Stimulated activated CD4-positive, alpha-beta T cell treated with anti-CD3 and anti-CD28 coated beads, Interleukin-15, amount 100 ng/mL, for 48 hours (primary cell): ENCODE data around the gene EXOC1L.

Experiments
- DNase-seq, 2 donors: peaks; one replicate each; pipeline ENCODE4 v3.0.0-alpha.2; 2020; ENCODE audit warnings: low read depth in 2 of 2

Gene EXOC1L, protein sequence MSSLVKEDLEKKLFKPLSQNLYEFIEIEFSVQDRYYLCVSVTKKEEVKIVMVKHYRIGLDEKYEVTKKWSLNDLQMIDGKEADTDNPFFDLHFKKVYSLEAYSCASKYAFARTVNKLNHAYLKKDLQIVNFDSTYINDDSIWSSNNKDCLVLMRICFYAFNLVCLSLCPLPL

DNA sequence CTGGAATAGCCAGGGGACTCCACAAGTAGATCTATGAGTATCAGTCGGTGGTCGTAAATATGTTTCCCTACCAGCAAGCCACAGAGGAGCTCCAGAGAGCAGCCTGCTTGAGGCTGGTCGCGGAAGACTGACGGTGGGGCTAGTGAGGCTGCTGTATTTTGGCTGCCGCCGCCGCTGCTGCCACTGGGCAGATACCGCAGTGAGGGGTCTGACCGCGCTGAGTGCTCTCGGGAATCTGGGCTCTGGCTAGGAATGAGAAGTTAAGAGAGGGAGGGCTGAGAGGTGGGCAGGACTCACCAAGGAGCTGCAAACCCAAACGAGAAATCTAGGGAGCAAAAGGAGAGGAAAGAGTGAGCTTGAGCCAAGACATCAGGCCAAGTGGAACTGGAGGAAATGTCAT, at the start of gene EXOC1L:
Gene EXOC1L (plus strand): TSS at position 157 of the 400 bp plus-strand sequence. CDS start 237 bp downstream, at position 394.
- DNase-seq: no peak

DNA sequence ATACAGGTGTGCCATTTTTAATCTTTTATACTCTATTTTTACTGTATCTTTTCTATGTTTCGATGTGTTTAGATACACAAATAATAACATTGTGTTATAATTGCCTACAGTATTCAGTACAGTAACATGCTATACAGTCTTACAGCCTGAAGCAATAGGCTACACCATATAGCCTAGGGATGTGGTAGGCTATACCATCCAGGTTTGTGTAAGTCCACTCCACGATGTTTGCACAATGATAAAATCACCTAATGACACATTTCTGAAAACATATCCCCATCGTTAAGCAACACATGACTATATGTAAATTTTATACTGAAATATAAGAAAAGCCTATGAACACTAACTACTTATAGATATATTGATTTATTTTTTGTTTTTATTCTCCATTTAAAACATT, 48.9 kb upstream of the EXOC1L start:
- no peak for DNase-seq

DNA sequence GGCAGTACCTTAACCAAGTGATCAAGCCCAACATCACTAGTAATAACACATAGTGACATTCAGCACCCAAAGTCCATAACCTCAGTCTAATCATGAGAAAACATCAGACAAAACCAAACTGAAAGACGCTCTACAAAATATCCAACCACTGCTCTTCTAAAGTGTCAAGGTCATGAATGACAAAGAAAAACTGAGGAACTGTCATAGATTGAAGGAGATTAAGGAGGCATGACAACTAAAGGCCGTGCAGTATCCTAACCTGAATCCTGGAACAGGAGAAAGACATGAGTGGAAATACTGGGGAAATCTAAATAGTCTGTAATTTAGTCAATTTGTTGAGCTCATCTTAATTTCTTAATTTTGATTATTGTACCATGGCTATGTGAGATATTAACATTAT, 38.2 kb upstream of the EXOC1L start:
- no peak for DNase-seq

DNA sequence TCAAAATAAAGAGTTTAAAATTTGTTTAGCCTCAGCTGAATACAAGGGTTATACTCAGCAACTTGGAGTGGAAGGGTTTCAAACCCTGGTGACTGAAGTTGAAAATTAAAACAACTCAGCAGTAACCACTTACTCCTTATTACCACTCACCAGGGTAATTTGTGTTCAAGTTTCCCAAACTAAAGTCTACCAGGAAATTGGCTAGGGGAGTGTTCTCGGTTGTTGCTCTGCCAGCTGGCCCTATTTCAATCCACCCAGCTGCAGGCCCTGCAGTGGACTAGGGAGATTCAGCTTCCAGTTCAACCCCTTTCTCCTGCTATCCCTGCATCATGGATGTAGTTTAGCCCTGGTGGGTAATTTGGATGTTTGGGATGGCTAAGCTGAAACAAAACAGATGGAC, 37.8 kb upstream of the EXOC1L start:
- no peak for DNase-seq

DNA sequence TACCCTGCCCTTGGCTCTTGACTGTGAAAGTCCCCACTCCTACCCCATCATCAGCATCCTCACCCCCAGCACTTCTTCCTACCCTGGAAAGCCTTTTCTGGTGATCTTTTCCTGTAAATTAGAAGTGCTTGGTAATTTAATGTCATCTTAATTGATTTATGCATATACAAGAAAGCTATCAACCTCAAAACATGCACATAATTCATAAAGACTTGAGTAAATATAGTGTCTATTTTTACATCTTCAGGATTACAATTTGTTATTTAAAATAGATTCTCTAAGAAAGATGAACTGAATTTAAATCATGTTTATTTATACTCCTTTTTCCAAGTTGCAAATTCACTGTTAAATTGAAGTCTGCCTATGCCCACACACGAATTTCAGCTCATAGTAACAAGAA, 36.0 kb upstream of the EXOC1L start:
- DNase-seq: no peak

DNA sequence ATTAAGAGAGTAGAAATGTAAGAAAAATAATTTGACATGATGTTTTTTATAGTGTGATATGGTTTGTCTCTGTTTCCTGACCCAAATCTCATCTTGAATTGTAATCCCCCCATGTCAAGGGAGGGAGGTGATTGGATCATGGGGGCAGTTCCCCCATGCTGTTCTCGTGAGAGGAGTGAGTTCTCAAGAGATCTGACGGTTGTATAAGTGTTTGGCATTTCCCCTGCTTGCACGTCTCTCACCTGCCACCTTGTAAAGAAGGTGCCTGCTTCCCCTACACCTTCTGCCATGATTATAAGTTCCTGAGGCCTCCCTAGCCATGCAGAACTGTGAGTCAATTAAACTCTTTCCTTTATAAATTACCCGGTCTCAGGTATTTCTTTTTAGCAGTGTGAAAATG, 34.8 kb upstream of the EXOC1L start:
- DNase-seq: no peak

DNA sequence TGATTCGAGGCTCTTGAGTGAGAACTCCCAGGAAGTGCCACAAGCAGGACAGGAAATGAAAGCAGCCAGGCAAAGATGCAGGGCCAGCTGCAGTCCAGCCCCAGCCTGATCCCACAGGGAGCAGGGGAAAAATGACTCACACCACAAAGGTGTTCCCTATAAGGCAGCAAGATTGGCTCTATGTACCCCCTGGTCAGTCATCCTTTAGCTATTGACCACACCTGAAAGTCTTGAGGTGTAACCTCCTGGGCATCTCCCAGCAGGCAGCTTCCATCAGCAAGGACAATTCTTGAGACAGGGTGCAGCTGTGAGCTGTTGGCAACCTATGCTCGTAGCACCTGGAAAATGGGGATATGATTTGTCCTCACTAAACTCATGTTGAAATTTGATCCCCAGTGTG, 27.9 kb upstream of the EXOC1L start:
- no peak for DNase-seq

DNA sequence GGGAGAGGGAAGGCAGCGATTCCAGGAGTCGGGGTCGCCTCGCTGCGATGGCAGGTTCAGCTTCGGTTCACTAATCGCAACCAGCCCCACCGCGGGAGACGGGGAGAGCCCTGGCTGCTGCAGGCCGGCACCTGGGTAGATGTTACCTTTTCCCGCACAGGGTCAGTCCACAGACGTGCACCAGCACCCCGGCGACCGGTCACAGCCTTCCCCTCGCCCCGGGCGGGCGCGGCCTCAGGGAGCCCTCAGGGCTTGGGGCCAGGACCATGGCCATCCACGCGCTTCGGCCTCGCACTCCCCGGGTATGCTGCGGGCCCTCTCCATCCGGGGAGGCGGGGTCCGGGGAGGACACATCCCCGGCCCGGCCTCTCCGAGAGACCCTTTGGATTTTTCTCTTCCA, 26.1 kb upstream of the EXOC1L start:
- DNase-seq: no peak

DNA sequence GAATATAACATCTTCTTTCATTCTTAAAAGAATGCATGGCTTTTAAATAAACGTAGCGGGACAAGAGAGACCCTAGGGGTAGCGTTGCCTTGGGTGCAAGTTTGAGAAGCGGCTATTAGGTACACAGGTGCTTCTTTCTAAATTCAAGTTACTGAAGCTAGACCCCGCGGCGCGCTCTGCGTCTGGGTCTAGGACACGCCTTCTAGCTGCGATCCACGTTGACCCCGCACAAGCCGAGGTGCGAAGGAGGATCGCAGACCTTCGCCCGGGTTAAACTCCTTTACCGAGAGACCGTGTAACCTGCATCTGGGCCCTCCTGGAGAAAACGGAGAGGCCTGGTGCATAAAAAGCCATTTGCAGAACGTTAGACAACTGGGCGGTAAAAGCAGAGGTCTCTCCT, 25.5 kb upstream of the EXOC1L start:
- DNase-seq: no peak

DNA sequence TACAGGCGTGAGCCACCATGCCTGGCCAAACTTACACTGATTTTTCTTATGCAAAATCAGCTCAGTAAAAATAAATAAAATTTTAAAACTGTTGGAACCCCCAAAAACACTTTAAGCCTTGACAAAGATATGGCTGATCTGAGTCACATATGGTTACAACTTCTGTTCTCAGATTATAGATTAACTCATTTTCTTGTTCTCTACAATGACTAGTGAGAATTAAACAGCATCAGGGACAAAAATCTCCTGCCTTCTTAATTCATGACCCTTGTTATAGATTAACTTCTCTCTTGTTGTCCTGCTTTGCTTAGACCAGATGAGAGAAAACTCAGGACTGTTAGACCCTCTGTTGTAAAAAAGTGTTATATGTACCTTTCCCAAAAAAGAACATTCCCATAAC, 24.2 kb upstream of the EXOC1L start:
- no peak for DNase-seq

DNA sequence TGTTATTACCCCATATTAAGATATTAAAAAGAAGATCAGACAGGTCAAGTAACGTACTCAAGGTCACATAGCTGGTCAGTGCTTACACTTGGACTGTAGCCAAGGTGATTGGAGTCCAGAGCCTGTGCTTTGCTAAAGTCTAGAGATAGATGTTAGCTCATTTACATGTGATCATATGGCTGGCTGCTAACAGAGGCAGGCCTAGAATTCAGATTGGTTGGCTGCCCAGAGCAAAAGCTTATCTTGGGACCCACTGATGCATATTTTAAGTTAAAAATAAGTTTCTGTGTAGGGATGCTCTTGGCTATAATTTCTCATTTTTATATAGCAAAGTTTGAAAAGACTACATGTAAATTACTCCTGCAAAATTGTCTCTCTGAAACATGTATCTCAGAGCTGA, 18.1 kb upstream of the EXOC1L start:
- DNase-seq: no peak

DNA sequence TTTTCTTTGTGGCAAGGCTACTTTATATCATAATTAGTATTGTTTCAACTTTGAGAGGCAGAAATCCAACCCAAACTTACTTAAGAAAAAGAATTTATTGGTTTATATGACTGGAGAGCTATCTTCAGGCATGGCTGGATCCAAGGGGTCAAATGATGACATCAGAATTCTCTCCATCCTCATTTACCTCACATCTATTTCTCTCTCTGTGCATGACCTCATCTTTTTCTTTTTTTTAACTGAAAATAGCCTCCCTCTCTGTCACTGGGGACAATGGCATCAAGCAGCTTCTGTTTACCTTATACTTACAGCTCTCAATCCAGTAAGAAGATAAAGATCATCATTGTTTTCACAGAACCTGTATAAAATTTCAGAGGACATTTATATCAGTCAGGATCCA, 12.0 kb upstream of the EXOC1L start:
- no peak for DNase-seq

DNA sequence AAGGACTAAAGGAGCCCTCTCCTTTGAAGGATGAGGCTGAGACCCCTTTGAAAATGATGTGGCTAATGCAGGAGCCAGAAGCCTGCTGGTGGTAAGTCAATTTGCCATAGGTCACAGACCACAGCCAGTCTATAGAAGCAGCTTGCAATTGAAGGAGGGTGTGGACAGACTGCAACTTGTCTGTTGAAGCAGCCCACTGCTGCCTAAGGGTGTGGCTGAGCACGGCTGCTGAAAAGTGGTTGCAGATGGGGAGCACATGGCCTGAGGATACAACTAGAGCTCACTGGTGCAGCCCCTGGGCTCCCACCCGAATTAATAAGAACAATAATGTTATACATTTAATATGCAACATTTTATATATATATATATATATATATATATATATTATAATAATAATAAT, 11.4 kb upstream of the EXOC1L start:
- DNase-seq: no peak

DNA sequence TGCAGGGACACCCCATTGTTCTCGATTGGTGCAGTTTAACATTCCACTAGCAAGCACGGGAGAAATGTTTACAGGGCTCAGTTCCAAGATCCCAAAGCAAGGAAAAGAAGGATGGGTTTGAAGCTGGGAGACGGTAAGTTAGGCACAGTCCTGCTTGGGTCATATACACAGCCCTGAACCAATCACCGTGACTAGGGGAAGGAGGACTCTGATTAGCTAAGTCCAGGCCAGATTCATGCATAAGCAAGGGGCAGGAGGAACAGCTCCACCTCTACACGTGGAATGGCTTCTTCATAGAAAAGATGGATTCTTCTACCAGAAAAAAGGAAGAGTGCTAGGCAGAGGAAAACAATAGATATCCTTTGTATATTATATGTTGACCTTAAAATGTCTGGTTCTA, 11.0 kb upstream of the EXOC1L start:
- DNase-seq: no peak

DNA sequence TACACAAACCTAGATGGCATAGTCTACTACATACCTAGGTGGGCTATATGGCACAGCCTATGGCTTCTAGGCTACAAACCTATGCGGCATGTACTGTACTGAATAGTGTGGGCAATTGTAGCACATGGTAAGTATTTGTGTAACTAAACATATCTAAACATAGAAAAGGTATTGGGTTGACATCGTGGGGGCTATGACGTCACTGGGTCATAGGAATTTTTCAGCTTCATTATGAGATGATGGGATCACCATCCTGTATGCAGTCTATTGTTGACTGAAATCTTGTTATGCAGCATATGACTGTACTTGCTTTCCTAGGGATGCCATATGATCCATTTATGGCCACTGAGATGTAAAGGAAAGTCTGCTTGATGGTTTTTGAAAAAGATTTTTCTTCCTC, 1.9 kb upstream of the EXOC1L start:
- DNase-seq: no peak

DNA sequence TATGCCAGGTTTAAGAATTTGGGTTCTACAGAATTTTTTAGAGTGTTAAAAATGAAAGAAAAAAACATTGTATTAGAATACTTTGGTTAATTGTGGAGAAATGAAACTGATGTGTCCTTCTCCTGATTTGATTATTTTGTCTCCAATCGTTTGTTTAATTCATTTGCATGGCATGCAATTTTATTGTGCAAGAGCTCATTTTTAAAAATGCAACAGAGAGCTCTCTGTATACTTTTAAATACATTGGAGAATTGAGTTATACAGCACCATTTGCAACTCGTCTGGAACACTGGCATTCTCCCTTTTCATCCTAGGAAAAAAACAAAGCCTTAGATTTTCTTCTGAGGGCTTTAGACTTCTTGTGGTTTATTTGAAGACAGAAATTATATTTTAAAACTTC, 689 bp downstream of the EXOC1L start:
- no peak for DNase-seq

DNA sequence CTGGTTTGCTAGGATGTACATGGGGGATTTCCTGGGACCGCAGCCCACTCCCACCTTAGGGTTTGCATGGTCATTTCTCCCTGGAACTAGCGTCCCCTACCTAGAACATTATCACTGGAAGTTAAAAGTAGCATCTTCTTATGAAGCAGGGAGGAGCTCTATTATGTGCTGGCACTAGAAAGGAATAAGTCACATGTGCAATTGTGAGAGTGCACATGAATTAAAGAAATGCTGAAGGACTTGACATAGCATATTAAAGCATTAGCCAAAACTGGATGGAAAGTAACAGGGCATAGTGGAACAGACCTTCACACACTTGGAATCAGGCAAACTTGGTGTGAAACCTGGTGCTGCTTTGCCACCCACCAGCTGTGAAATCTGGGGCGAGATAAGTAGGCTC, 2.7 kb downstream of the EXOC1L start:
- no peak for DNase-seq

DNA sequence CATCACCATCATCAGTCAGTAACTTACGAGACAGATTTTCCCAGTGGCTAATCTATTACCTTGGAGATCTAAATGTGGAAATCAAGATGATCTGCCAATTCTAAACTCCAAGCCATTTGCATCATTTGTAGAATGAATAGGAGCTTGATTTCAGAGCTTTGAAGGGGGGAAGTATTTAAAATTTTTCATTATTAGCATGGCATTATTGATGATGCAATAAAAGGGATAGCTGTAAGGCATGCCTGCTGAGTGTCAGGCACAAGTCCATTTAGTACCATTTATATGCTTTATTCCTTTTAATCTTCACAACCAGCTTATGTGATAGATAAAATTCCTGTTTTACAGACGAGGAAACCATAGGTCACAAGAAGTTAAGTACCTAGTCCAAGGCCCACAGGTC, 5.3 kb downstream of the EXOC1L start:
- DNase-seq: no peak

DNA sequence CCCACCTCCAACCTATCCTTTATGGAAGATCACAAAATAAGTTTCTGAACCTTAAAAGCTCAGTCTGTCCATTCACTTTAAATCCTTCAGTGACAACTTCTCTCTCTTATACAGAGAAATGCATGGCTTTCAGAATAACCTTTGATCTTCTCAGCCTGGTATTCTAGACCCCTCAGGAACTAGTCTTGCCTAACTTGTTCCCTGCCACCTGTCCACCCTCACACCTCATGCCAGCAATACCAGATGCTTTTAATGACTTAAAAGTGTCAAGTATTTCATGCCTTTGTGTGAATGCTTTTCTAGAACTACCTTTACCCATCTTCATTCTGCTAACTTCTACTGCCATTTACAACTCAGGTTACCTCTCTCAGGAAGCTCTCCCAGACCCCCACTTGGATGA, 7.4 kb downstream of the EXOC1L start:
- DNase-seq: no peak

DNA sequence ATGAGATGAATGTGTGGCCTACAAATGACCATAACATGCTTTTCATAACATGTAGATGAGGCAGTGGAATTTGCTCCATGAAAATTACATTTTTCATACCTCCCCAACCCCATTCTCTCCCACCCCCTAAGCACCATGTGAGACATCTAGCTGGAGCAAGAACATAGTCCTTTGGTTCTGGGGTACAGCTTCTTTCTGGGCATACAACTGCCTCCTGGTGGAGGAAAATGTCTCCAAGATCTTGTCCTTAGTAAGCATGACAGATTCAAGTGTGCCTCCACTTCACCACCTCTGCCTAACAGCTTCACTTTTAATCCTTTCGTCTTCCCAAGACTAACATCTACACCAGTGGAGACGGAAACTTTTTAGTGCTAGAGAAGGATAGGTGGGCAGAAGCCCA, 8.0 kb downstream of the EXOC1L start:
- DNase-seq: no peak

DNA sequence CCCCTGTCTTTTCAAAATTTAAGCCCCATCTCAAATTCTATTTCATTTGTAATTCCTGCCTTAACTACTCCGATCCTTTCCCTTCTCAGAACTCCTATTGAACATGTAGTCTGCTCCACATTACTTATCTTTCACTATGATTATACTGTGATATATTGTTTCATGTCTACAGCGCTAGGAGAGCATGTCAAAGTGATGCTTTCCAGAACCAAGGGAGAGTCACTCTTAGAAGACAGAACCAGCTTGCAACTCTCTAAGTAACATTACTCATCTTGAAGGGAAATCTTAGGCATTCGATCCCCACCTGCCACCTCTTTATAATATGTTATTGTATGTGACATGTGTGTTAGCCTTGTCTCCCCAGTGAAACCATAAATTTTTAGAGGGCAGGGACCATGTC, 10.5 kb downstream of the EXOC1L start:
- no peak for DNase-seq

DNA sequence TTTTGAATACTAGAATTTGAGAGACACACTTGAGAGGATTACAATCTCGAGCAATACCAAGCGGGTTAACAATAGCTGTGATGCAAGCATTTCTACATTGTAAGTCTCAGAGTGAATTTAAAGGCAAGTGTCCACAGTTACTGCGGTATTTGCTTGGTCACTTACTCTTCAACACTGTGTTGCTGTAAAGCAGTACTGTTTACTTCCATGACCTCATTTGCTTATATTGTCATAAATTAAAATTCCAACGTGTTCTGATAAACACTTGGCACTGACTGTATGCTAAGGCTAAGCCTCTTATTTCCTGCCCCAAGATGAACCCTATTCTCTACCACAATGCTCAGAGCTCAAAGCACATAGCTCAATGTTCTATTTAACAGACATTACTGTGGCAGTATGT, 11.1 kb downstream of the EXOC1L start:
- no peak for DNase-seq

DNA sequence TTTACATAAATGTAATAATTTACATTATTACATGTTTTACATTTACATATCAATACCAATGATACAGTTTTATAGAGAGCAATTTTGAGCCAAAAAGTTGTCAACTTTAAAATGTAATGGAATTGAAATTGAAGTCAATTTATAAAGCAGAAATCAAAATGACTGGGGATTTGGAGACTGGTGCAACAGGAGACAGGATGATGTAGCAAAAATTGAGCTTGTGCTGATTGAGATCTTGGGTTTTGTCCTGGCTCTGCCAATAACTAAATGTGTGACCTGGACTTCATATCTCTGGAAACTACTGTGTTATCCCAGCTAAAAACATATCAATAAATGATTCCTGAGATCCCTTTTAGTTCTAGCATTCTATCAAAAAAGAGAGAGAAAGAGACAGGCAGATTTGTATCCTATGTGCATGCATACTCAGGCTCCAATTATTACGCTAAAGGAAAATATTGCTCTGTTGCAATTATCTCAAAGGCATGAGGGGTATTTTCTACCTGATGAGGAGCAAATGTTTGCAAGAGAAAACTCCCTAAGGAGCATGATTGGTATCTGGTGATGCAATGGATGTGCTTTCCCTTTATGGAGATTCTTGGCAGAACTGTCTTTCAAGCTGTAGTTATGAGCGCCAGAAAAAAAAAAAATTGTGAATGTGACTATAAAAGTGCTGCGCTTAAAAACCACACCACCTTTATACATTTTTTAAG, 14.7 kb downstream of the EXOC1L start:
- no peak for DNase-seq

DNA sequence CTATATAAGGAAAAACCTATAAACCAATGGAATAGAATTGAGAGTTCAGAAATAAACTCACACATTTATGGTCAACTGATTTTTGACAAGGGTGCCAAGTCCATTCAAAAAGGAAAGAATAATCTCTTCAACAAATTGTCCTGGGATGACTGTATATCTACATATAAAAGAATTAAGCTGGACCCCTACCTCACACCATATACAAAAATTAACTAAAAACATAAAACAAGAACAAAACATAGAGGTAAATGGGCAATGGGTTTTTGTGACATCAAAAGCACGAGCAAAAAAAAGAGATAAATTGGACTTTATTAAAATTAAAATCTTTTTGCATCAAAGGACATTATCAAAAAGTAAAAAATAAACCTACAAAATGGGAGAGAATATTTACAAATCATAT, 18.3 kb downstream of the EXOC1L start:
- no peak for DNase-seq
